GM23338 (cell line): Measurements from ENCODE around the gene LRRC58. TPM values are rescaled to one million over a fixed set of nuclear protein-coding genes. Genes with fewer than 3 reads are reported as not detected.

Source experiments
- ATAC-seq: fragments of 200-7000 bp; cut with Tn5 transposase; 3 replicates; pipeline ENCODE4 v1.9.1; 2020
- DNase-seq: peaks from one replicate; pipeline ENCODE4 v3.0.0-alpha.2; 2015; ENCODE audit warnings: low spot score
- H2AFZ ChIP-seq: fragments of 200-600 bp; sonication (generic); 2 replicates; pipeline ENCODE4 v1.8.0; 2016; ENCODE audit warnings: antibody characterized with exemption, mild to moderate bottlenecking, moderate library complexity
- H3F3A ChIP-seq: fragments of 200-600 bp; sonication (generic); replicated peaks from 2 replicates; pipeline ENCODE4 v1.8.0; 2017; ENCODE audit warnings: antibody characterized with exemption, mixed run types, low read depth
- H3K27ac ChIP-seq: fragments of 200-600 bp; sonication (generic); 2 replicates; pipeline ENCODE4 v1.6.1; 2016; ENCODE audit warnings: low read depth
- H3K27me3 ChIP-seq: fragments of 200-600 bp; sonication (generic); 2 replicates; pipeline ENCODE4 v1.8.0; 2016; ENCODE audit warnings: mild to moderate bottlenecking, mixed run types, moderate library complexity; ENCODE audit not compliant: insufficient read depth
- H3K36me3 ChIP-seq: fragments of 200-600 bp; sonication (generic); 2 replicates; pipeline ENCODE4 v1.8.0; 2016; ENCODE audit warnings: mild to moderate bottlenecking; ENCODE audit not compliant: insufficient read depth
- H3K4me1 ChIP-seq: fragments of 200-600 bp; sonication (generic); 2 replicates; pipeline ENCODE4 v1.8.0; 2016; ENCODE audit warnings: mild to moderate bottlenecking, moderate library complexity; ENCODE audit not compliant: insufficient read depth
- H3K4me2 ChIP-seq: fragments of 200-600 bp; sonication (generic); 2 replicates; pipeline ENCODE4 v1.7.1; 2017; ENCODE audit warnings: mixed run types
- H3K4me3 ChIP-seq: fragments of 200-600 bp; sonication (generic); 2 replicates; pipeline ENCODE4 v1.6.1; 2016; ENCODE audit warnings: mixed run types
- H3K79me2 ChIP-seq: fragments of 200-600 bp; sonication (generic); replicated peaks from 2 replicates; pipeline ENCODE4 v1.8.0; 2017; ENCODE audit warnings: mild to moderate bottlenecking; ENCODE audit not compliant: insufficient read depth
- H3K9me2 ChIP-seq: fragments of 200-600 bp; sonication (generic); 2 replicates; pipeline ENCODE4 v1.8.0; 2017; ENCODE audit not compliant: insufficient read depth
- H4K20me1 ChIP-seq: fragments of 200-600 bp; sonication (generic); replicated peaks from 2 replicates; pipeline ENCODE4 v1.8.0; 2017; ENCODE audit warnings: mild to moderate bottlenecking; ENCODE audit not compliant: insufficient read depth
- H3K27ac Mint-ChIP-seq: 2 replicates; pipeline ENCODE4 v1.8.0; 2020; ENCODE audit warnings: inconsistent platforms, mild to moderate bottlenecking, moderate library complexity, mixed read lengths
- H3K27me3 Mint-ChIP-seq: 3 replicates; pipeline ENCODE4 v1.8.0; 2022; ENCODE audit warnings: low read depth, mild to moderate bottlenecking, moderate library complexity, mixed read lengths, inconsistent platforms; ENCODE audit not compliant: insufficient read depth, poor library complexity
- H3K36me3 Mint-ChIP-seq: 3 replicates; pipeline ENCODE4 v1.8.0; 2021; ENCODE audit warnings: low read depth, mild to moderate bottlenecking, inconsistent platforms, moderate library complexity, mixed read lengths
- H3K4me1 Mint-ChIP-seq: 3 replicates; pipeline ENCODE4 v1.8.0; 2020; ENCODE audit warnings: mild to moderate bottlenecking, inconsistent platforms, mixed read lengths
- H3K4me3 Mint-ChIP-seq: 3 replicates; pipeline ENCODE4 v1.8.0; 2021; ENCODE audit warnings: moderate library complexity, mild to moderate bottlenecking, inconsistent platforms, mixed read lengths
- H3K9me3 Mint-ChIP-seq: 3 replicates; pipeline ENCODE4 v1.8.0; 2020; ENCODE audit warnings: moderate library complexity, mild to moderate bottlenecking, inconsistent platforms, mixed read lengths
- NANOG ChIP-seq: IDR thresholded peaks from 2 replicates; pipeline ENCODE4 v1.6.1; 2016; ENCODE audit warnings: antibody characterized with exemption, borderline replicate concordance
- POLR2AphosphoS5 ChIP-seq: IDR thresholded peaks from 2 replicates; pipeline ENCODE4 v1.6.1; 2016; ENCODE audit warnings: antibody characterized with exemption, low read depth
- ZNF114 ChIP-seq: fragments of 250-450 bp; sonication (Bioruptor Pico); IDR thresholded peaks from 2 replicates; pipeline ENCODE4 v1.5.0; 2020; ENCODE audit warnings: mild to moderate bottlenecking, moderate library complexity
- ZNF331 ChIP-seq: fragments of 250-450 bp; sonication (Bioruptor Pico); IDR thresholded peaks from 2 replicates; pipeline ENCODE4 v1.5.0; 2020; ENCODE audit warnings: low read depth, mild to moderate bottlenecking, moderate library complexity
- polyA plus RNA-seq: library from polyadenylated mRNA; unstranded; fragments of >200 nt; fragmentation: Nextera tagmentation; extraction: Ambion mirVana; gene quantifications from 2 replicates; pipeline ENCODE4 v1.2.1, GENCODE V29; 2016
- total RNA-seq: library from RNA; depleted of rRNA; stranded (reverse); fragments of >200 nt; shearing (Covaris generic); gene quantifications from 2 replicates; pipeline ENCODE4 v1.2.3, GENCODE V29; 2014
- TF ChIP-seq, protein P1 (sequence below): fragments of 250-450 bp; sonication (Bioruptor Pico); IDR thresholded peaks from 2 replicates; pipeline ENCODE4 v1.5.0; 2020; ENCODE audit warnings: mild to moderate bottlenecking, moderate library complexity
- TF ChIP-seq, protein P2 (sequence below), 2 experiments: fragments of 200-600 bp in 1 of 2; sonication (generic) in 1 of 2; conservative IDR thresholded peaks; 2 replicates each; pipeline versions ENCODE4 v1.5.1 to v1.6.1; 2016 to 2017; ENCODE audit warnings: antibody characterized with exemption in 2 of 2, low read depth in 2 of 2, mild to moderate bottlenecking in 2 of 2, moderate library complexity in 1 of 2

LRRC58 gene
- total and polyA plus RNA-seq, 2 experiments from 2014 or later, result 7.0 to 23.8 TPM

GRCh38 chr3:120331076-120331475, 18.1 kb downstream of the LRRC58 start (continued):
- TF ChIP-seq, protein P1, sequence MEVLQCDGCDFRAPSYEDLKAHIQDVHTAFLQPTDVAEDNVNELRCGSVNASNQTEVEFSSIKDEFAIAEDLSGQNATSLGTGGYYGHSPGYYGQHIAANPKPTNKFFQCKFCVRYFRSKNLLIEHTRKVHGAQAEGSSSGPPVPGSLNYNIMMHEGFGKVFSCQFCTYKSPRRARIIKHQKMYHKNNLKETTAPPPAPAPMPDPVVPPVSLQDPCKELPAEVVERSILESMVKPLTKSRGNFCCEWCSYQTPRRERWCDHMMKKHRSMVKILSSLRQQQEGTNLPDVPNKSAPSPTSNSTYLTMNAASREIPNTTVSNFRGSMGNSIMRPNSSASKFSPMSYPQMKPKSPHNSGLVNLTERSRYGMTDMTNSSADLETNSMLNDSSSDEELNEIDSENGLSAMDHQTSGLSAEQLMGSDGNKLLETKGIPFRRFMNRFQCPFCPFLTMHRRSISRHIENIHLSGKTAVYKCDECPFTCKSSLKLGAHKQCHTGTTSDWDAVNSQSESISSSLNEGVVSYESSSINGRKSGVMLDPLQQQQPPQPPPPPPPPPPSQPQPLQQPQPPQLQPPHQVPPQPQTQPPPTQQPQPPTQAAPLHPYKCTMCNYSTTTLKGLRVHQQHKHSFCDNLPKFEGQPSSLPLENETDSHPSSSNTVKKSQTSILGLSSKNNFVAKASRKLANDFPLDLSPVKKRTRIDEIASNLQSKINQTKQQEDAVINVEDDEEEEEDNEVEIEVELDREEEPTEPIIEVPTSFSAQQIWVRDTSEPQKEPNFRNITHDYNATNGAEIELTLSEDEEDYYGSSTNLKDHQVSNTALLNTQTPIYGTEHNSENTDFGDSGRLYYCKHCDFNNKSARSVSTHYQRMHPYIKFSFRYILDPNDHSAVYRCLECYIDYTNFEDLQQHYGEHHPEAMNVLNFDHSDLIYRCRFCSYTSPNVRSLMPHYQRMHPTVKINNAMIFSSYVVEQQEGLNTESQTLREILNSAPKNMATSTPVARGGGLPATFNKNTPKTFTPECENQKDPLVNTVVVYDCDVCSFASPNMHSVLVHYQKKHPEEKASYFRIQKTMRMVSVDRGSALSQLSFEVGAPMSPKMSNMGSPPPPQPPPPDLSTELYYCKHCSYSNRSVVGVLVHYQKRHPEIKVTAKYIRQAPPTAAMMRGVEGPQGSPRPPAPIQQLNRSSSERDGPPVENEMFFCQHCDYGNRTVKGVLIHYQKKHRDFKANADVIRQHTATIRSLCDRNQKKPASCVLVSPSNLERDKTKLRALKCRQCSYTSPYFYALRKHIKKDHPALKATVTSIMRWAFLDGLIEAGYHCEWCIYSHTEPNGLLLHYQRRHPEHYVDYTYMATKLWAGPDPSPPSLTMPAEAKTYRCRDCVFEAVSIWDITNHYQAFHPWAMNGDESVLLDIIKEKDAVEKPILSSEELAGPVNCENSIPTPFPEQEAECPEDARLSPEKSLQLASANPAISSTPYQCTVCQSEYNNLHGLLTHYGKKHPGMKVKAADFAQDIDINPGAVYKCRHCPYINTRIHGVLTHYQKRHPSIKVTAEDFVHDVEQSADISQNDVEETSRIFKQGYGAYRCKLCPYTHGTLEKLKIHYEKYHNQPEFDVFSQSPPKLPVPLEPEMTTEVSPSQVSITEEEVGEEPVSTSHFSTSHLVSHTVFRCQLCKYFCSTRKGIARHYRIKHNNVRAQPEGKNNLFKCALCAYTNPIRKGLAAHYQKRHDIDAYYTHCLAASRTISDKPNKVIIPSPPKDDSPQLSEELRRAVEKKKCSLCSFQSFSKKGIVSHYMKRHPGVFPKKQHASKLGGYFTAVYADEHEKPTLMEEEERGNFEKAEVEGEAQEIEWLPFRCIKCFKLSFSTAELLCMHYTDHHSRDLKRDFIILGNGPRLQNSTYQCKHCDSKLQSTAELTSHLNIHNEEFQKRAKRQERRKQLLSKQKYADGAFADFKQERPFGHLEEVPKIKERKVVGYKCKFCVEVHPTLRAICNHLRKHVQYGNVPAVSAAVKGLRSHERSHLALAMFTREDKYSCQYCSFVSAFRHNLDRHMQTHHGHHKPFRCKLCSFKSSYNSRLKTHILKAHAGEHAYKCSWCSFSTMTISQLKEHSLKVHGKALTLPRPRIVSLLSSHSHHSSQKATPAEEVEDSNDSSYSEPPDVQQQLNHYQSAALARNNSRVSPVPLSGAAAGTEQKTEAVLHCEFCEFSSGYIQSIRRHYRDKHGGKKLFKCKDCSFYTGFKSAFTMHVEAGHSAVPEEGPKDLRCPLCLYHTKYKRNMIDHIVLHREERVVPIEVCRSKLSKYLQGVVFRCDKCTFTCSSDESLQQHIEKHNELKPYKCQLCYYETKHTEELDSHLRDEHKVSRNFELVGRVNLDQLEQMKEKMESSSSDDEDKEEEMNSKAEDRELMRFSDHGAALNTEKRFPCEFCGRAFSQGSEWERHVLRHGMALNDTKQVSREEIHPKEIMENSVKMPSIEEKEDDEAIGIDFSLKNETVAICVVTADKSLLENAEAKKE, result no peak
- TF ChIP-seq ZNF114 (CRISPR knock-in tag) (no peak), ZNF331 (CRISPR knock-in tag) (no peak)

GRCh38 chr3:120326784-120327183, 22.4 kb downstream of the LRRC58 start:
- Mint-ChIP-seq H3K27me3 (no peaks in the 10 kb centered on the region), H3K4me3 (no peak overlapping the region), H3K4me1 (no peaks in the 10 kb centered on the region), H3K27ac (no peak overlapping the region), H3K9me3 (no peaks in the 10 kb centered on the region), H3K36me3 (peaks cover 16% of the 10 kb centered on the region; the same call in 2 of the 3 replicates)
- H3K36me3 ChIP-seq, result no peaks in the 10 kb centered on the region
- no peaks in the 10 kb centered on the region for H3F3A ChIP-seq
- no peaks in the 10 kb centered on the region for H4K20me1 ChIP-seq
- no peaks in the 10 kb centered on the region for H3K27me3 ChIP-seq
- no peak for DNase-seq
- H3K27ac ChIP-seq, result no peak overlapping the region
- ATAC-seq, result no peak
- H3K4me2 ChIP-seq, result no peak overlapping the region
- H3K4me3 ChIP-seq, result no peak overlapping the region
- H2AFZ ChIP-seq, result no peak overlapping the region
- H3K4me1 ChIP-seq, result no peaks in the 10 kb centered on the region
- H3K9me2 ChIP-seq, result no peaks in the 10 kb centered on the region
- no peaks in the 10 kb centered on the region for H3K79me2 ChIP-seq
- TF ChIP-seq POLR2AphosphoS5 (no peak), NANOG (no peak)
- TF ChIP-seq, protein P2, sequence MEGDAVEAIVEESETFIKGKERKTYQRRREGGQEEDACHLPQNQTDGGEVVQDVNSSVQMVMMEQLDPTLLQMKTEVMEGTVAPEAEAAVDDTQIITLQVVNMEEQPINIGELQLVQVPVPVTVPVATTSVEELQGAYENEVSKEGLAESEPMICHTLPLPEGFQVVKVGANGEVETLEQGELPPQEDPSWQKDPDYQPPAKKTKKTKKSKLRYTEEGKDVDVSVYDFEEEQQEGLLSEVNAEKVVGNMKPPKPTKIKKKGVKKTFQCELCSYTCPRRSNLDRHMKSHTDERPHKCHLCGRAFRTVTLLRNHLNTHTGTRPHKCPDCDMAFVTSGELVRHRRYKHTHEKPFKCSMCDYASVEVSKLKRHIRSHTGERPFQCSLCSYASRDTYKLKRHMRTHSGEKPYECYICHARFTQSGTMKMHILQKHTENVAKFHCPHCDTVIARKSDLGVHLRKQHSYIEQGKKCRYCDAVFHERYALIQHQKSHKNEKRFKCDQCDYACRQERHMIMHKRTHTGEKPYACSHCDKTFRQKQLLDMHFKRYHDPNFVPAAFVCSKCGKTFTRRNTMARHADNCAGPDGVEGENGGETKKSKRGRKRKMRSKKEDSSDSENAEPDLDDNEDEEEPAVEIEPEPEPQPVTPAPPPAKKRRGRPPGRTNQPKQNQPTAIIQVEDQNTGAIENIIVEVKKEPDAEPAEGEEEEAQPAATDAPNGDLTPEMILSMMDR (conservative IDR thresholded peaks at IDR 0.05; ENCODE audit: low read depth in 2 of 2), result no peak
- TF ChIP-seq, protein P1, result no peak
